Lung microvascular endothelial cell (primary cell): ENCODE results near the gene DUSP8. TPM values are rescaled to one million over a fixed set of nuclear protein-coding genes. Genes with fewer than 3 reads are reported as not detected.
A peak's percentile ranks its signal among the peaks of the same experiment; 100 is the strongest.

Experiments used
- DNase-seq, 2 donors: peaks; one replicate each; pipeline versions ENCODE4 v3.0.0 to v3.0.0-alpha.2; 2010; ENCODE audit warnings: low read depth in 2 of 2
- total RNA-seq: library from RNA; depleted of rRNA; stranded (reverse); fragments of >200 nt; gene quantifications from 2 replicates; pipeline ENCODE4 v1.2.1, GENCODE V29; 2014

DUSP8 gene
- total RNA-seq, 1 donor from 2014 or later: 0.40 TPM

GRCh38 chr11:1566381-1567051 lies 5.6 kb downstream of the DUSP8 start:
- DNase-seq: no peak

- DNase-seq: no peak
Observed at GRCh38 chr11:1565904-1566247, 6.2 kb downstream of the DUSP8 start.

GRCh38 chr11:1565173-1565903 lies 6.7 kb downstream of the DUSP8 start:
- DNase-seq: no peak

DNA sequence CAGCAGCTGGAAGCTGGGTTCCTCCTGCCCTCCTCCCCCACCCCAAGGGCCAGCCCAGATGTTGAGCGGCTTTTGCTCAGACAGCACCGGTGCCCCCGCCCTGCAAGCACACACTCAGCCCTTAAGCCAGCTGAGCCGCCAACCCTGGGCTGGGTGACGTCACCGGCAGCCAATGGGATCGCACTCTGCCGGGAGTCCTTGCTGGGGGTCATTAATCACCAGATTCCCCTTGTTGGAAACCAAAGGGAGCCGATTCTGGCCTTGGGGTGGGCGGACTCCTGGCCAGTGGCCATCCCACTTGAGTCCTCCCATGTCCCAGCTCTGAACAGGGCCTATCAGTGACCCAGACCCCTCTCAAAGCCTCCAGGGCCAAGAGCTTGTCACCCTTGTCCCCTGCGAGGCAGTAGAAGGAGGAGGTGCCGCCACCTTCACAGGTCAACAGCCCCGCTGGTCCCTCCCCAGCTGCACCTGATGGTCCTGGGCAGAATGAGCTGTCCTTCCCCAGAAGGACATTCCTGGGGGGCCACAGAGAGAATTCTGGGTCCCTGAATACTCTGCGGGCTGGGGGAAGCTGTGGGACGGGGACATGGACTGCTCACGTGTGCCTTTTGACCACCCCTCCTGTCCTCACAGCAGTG lies 7.4 kb downstream of the DUSP8 start:
- DNase-seq: peak; percentile 55 to 76

GRCh38 chr11:1563697-1564534 lies 8.2 kb downstream of the DUSP8 start:
- no peak for DNase-seq

DNA sequence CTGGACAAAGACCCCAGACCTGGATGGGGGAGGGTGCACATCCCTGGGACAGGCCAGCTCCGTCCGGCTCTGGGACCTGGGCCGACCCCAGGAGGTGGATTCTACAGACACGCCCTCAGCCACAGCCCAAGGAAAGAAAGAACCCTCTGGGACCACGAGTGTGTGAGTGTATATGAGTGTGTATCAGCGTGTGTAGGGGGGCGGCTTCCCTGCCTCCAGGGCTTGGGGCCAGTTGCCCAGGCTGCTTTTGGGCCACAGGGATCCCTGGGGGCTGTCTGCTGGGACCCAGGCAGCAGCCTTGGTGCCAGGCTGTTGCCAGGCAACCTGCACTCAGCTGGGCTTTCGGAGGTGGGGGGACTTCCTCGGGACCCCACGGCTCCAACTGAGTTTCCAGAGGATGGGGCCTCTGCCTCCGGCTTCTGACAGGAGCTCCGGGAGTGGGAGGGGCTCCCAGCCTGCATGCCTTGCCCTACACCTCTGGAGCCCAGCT lies 8.9 kb downstream of the DUSP8 start:
- DNase-seq: no peak

DNA sequence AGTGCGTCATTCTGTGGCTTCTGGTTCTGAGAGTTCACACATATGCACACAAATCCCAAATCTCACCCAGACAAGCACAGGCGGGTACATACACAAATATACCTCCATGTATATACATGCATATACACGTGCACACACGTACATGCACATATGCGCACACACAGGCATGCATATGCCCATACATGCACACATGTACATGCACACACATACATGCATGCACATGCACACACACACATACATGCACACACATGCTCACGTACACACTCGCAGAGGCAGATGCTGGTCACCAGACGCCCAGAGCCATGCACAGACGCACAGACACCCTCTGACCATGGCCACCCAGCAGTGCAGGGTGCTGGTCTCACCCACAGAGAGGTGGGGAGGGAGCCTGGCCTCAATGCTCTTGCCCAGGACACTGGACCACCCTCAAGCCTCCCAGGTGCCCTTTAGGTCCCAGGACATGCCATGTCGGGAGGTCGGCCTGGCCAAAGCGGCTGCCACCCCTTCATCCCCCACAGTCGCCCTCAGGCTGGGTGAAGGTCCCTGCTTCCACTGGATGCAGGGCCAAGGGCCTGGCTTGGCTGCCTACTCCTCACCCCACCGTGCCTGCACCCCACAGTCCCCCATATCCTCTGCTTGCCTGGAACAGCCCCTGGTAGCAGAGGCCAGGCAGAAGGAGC lies 9.5 kb downstream of the DUSP8 start:
- no peak for DNase-seq

GRCh38 chr11:1561955-1562354 lies 10.1 kb downstream of the DUSP8 start:
- DNase-seq: no peak

DNA sequence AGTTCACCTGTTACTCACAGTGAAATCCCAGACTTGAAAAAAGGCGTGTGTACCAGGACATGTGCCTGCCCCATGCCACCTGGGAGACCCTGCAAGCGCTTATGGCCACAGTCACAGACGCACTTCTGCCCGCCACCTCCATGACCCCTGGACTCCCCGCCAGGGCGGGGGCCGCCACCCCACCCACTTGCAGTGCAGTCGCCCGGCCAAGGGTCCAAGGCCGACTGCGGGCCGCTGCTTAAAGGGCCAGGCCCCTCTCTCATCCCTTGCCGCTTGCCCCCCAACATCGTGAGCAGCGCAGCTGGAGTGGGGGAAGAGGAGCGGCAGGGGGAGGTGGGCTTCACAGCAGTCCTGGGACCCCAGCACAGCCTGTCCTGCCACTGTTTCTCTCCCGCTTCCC lies 10.8 kb downstream of the DUSP8 start:
- no peak for DNase-seq

DNA sequence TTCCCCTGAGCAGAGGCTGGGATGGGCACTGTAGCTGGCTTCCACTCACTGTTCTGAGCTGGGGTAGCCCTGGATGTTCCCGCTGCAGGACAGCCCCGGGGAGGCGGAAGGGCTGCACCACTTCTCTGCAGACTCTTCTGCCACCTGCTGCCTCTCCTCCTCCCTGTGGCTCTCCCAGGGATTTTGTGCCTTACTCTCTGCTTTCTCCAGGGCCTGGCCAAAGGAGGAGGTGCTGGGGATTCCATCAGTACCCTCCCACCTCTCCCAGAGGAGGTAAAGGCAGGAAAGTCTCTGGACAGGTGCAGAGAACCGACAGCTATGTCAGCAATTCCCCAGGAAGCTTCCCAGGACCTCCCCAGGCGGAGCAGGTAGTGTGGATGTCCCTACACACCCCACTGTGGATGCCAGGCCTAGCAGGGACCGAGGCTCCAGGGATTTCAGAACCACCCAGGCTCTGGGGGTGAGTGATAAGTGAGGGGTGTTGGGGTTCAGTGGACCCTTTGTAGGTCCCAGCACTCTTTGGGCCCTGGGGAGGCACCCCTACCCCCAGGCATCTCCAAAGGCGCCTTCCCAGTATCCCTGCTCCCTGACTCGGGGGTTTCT lies 11.3 kb downstream of the DUSP8 start:
- DNase-seq: no peak

DNA sequence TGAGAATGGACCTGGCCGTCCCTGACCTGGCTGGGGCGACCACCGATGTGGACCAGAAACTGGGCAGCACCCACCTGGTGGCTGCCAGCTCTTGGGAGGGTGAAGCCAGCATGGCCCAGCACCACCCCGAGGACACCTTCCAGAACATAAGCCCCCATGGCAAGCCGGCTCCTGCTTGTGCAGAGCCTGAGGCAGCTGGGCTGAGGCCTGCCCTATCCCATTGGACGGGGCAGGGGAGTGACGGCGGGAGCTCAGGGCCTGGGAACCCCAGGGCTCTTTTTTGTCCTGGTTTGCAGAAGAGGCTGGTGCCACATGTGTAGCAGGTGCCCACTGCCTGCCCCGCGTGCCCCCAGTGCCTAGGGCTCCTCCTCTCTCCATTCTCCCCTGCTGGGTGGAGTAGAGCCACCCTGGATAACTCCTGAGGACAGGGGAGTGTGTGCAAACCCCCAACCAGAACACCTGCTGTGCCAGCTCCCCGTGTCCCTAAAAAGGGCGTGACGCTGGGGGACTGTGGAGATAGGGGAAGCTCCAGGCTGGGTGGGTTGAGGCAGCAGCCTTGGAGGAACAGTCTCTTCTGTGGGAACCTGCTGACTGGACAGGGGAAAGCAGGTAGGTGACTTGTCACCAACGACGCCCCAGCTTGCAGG lies 11.9 kb downstream of the DUSP8 start:
- DNase-seq: no peak

- DNase-seq: peak in 1 of 2 donors; percentile 57
Observed at GRCh38 chr11:1559111-1559951, 12.7 kb downstream of the DUSP8 start.

DNA sequence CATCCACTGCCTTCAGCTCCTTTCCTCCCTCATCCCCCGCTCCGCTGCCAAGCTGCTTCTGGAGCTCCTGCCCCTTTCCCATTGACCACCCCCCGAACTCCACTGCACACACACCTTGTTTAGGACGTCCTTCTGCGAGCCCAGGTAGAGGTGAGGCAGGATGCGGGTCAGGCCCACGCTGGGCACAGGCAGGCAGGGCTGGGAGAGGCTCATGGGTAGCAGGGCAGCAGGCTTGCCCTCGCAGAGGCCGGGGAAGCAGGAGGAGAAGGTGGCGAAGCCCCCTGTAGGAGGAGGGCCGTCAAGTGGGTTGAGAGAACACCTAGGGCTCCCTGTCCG lies 13.3 kb downstream of the DUSP8 start:
- DNase-seq: no peak

GRCh38 chr11:1557904-1558774 lies 13.9 kb downstream of the DUSP8 start:
- peak; percentile 45 to 69 for DNase-seq

DNA sequence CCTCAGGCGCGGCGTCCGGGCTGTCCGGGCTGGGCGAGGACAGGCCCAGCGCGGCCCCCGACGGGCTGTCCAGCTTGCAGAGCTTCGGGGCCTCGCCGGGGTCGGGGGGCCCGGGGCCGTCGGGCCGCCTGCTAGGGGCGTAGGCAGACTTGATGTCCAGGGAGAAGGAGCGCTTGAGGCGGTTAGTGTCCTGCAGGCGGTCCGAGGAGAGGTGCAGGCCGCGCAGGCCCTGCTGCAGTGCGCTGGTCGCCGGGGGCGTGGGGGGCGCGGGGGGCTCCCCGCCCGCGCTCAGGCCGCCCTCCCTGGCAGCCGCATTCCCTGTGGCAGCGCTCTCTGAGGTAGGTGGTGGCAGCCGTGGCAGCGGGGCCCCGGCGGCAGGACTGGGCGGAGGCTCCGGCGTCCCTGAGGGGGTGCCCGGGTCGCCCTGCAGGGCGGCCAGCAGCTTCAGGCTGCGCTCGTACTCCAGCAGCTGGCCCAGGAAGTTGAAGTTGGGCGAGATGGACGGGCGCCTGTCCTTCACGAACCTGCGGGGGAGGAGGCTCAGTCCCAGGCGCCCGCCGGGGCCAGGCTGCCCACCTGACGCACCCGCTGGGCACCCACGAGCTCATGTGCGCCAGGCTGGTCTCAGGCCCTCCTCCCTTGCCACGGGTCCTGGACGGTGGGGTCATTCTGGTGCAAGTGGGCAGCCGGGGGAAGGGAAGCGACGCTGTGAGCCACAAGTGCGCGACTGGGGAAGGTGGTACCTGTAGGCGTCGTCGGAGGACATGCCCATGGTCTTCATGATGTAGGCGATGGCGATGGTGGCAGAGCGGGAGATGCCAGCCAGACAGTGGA lies 14.8 kb downstream of the DUSP8 start:
- no peak for DNase-seq

- no peak for DNase-seq
Observed at GRCh38 chr11:1556278-1556902, 15.7 kb downstream of the DUSP8 start.

DNA sequence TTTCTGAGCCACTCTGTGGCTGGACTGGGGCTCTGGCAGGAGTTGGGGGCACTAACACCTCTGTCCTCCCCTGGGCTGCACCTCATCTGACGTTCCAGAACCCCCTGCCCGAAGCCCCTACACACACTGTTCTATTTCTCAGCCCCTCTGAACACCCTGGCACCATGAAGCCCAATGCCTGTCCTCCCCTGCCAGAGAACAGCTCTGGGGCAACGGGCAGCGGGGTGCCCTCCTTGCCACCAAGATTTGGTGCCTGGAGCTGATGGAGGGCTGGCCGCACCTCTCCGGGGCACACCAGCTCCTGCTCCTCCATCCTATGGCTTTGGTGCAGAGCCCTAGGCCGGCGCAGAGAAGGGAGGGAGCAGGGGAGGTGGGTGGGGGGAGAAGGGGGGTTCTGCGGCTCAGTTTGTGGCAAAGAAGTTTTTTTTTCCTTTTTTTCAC lies 16.3 kb downstream of the DUSP8 start:
- no peak for DNase-seq
